Occipital lobe (tissue), 2 donors: ENCODE results near the gene MUS81. TPM values are rescaled to one million over a fixed set of nuclear protein-coding genes. Genes with fewer than 3 reads are reported as not detected.
A peak's percentile ranks its signal among the peaks of the same experiment; 100 is the strongest.
"Not testable (repeated sequence)": the region's sequence is repeated elsewhere in the genome, so short reads cannot be mapped to it uniquely, and the experiment has no call there.

Experiments
- DNase-seq: peaks from one replicate; lab custom pipeline; 2025; lab: John Stamatoyannopoulos, UW
- total RNA-seq: library from RNA; depleted of rRNA; stranded (reverse); fragments of >200 nt; gene quantifications from one replicate; pipeline ENCODE4 v1.2.3, GENCODE V29; 2014

The MUS81 gene, protein sequence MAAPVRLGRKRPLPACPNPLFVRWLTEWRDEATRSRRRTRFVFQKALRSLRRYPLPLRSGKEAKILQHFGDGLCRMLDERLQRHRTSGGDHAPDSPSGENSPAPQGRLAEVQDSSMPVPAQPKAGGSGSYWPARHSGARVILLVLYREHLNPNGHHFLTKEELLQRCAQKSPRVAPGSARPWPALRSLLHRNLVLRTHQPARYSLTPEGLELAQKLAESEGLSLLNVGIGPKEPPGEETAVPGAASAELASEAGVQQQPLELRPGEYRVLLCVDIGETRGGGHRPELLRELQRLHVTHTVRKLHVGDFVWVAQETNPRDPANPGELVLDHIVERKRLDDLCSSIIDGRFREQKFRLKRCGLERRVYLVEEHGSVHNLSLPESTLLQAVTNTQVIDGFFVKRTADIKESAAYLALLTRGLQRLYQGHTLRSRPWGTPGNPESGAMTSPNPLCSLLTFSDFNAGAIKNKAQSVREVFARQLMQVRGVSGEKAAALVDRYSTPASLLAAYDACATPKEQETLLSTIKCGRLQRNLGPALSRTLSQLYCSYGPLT
- 45.9 TPM for total RNA-seq

DNA sequence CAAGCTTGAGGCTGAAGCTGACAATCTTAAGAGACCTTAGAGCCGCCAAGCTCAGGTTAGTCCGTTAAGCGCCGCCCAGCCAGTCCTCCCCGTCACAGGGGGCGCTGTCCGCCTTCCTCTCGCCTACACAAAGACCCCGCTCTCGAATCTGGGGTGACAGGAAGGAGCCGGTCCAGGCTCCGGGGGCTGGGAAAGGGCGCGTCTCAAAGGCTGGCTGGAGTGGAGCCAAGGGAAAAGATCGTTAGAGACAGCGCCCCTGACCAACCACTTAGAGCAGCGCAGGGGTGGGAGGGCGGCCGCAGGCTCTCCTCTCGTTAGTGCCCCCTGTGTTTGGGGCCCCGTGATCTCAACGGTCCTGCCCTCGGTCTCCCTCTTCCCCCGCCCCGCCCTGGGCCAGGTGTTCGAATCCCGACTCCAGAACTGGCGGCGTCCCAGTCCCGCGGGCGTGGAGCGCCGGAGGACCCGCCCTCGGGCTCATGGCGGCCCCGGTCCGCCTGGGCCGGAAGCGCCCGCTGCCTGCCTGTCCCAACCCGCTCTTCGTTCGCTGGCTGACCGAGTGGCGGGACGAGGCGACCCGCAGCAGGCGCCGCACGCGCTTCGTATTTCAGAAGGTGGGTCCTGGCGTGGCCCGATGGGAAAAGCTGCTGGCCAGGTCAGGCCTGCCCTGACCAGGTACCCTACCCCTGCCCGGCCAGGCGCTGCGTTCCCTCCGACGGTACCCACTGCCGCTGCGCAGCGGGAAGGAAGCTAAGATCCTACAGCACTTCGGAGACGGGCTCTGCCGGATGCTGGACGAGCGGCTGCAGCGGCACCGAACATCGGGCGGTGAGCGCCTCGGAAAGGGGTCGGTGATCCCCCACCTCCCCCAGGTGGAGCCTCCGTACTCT is at the start of gene MUS81:
TSS of gene MUS81 (plus strand) at position 156 of the 887 bp plus-strand sequence. CDS start at position 477, 321 bp downstream.
- peak; percentile 91 for DNase-seq

DNA sequence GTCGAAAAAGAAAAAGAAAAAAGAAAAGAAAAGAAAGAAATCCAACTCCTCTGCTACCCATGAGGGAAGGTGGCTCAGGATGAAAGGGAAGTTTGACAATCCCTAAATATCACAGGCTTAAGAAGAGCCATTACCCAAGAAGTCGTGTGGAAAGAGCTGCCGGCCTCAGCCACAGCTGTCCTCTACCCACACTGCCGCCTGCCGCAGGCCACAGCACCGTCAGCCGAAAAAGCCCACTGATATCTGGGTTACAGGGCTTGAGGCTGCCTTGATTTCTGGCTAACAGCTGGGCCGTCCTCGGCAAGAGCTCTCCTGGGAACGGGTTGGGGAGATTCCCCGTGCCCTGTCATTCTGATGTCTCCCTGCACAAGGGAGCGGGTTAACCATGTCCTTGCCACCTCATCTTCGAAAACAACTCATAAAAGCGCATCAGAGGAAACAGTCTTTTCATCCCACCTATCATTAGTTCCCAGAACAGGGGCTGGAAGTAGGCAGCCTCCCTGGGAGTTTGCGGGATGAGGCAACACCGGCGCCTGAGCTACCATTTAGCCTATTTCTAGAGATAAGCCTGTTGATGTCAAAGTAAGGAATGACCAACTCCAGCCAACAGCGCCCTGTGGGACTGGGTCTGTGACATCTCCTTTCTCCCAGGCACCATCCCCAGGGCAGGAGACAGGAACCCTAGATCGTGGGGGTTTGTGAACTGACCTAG is 48.3 kb upstream of the MUS81 start:
- DNase-seq: no peak

DNA sequence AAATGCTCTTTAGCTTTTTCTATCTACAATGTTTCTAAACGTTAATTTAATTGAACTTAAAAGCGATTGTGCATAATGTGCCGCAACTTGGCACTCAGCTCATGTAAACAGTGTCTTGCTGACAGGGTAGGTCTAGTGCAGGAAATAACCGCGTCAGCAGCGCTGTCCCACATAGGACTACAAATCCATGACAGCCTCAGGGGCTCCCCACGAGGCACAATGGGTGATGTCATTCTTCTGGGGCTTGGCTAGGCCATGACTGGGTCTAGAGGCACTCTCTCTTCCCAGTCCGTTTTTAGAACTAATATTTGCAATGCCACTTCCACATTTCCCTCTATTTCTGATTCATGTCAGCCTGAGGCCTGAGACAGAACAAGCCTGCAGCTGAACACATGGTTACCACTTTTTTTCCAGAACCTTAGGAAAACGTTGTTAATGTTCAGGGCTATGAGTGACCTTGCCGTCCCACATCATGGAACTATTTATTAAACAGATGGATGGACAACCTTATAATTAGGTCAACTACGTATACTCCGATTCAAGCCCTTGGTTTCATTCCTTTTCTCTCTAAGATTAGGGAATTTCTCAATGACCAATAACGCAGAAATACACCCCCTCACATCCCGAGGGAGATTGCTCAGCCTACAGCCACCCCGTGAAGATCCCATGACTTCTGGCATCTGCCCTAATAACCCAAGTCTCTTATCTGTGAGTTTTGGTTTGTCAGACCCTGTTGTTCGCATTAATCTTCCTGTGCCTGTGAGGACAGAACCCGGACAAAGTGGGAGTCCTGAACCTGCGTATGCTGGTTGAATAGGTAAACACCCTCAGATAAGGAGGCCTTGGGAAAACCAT is 45.9 kb upstream of the MUS81 start:
- no peak for DNase-seq

DNA sequence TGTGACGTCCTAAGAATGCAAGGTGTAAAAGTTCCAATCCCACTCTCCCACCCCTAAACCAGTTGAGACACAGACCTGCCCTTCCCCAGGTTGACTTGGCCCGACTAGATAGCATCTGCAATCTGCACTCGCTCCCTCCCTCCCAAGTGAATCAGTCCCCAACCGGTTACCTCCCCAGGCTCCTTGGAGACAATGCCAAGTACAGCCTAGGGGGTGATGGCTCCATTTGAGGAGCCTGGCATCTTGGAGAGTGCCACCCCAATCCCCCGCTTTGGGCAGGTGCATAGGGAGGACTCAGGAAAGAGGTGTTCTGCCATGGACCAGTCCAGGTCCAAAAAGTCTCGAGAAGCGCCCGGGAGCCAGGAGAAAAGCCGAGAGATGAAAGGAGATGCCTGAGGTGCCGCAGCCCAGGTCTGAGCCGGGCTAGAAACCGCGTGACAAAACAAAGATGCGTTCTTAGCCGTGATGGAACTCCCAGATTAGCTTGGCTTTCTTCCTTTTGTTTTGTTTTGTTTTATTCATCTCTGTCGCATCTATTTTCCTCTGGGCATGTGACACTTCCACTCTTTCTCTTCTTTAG is 45.2 kb upstream of the MUS81 start:
- DNase-seq: no peak

DNA sequence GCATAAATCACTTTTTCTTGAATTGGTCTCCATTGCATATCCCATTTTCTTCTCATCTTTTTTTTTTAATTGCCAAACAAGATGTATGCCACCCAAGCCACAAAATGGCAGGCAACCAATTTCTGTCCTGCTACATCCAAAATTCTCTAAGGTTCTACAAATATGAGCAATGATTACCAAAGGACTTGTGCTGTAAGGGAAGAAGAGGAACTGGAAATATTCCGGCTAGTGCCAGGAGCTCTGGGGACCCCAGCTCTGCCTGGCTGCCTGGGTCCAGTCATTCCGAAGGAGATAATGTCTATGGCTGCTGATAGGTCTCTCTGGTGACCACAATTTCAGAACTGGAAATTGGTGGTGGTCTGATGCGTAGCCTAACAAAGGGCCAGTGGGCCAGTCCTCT is 43.5 kb upstream of the MUS81 start:
- DNase-seq: no peak

DNA sequence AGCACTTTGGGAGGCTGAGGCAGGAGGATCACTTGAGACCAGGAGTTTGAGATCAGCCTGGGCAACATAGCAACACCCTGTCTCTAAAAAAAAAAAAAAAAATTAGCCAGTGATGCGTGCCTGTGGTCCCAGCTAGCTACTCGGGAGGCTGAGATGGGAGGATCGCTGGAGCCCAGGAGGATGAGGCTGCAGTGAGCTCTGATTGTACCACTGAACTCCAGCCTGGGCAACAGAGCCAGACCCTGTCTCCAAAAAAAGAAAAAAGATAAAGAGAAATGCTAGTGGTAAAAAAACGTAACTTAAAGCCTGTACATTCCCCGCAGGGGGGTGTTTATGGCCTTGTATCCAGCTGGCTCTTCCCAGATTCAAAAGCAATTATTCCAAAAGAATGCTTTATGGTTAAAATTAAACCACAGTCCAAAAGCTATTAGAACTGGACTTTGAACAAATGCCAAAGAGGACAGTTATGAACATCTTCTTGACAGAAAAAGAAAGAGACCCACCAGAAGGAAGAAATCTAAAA is 42.9 kb upstream of the MUS81 start:
- DNase-seq: no peak

DNA sequence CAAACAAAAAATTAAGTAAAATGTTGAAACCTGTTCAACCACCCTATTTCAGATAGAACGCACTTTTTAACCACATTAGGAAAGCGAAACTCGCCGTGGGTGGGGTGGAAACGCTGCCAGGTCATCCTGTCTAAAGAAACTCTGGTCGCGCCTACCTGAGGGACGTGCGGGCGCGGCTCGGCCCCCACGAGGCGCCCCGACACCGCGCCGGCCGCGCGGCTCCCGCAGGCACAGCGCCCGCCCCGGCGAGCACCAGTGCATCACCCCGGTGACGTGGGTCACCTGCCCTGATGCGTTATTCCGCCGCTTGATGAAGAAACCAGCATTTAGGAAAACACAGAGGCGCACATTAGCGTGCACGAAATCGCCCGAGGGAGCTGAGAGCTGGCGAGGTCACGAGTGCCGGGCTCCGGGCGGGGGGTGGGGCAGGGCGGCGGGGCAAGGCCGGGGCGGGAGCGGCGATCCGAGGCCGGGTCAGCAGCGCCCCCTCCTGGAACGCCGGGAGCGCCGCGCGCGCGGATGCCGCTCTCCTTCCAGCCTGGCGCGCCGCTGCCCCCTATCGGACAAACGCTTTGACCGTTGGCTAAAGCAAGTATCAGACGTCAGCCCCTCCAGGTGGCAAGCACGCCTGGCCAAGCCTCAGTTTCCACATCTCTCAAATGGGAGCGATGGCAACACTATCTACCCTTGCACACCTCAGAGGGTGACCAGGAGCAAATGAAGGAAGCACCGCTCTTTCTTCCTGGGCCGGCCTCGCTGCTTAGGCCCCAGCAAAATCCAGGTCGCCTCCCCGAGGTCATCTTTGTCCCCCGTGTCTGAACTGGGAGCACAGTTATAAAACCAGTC is 42.2 kb upstream of the MUS81 start:
- DNase-seq: peak; percentile 86

DNA sequence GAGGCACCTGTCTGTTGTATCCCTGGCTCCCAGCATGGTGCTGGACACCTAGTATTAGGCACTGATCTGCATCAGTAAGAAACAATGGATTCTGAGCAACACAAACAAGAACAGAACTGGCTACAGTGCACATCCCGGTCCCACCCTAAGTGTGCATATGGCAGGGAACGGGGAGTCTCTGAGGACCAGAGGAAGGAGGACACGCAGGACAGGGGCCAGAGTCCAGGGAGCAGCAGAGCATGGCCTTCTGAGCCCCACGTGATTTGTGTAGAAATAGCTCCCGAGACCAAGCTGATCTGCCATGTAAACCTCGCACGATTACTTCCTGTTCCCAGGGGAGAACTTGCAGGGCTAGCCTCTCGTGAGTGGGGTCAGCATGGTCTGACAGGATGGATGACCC is 39.1 kb upstream of the MUS81 start:
- no peak for DNase-seq

DNA sequence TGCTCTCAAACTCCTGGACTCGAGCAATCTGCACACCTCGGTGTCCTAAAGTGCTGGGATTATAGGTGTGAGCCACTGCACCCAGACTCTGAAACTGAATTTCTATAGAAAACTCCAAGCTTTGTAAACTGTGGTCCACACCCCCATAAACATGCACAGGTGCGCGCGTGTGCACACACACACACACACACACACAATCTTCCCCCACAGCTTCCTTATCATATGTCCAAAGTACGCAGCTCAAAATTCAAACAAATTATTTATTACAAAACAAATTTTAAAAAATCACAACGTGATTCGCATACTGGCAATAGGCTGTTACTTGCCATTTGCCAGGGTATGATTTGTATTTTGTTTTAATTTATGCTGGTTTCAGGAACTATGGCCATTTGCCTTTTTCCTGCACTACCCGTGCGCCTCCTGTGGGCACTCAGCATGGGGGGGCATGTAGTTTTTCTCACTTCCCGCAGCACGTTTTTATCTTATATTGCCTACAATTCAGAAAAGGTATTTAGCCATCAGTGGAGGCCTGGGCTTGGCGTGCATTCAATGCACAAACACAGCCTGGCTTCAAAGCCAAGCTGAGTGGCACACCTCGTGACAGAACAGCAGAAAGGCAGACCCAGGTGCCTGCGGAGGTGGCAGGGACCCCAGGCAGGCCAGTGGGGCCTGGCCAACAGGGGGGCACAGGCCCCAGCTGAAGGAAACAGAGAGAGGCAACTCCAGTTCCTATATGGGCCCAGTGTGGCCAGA is 37.3 kb upstream of the MUS81 start:
- DNase-seq: no peak

DNA sequence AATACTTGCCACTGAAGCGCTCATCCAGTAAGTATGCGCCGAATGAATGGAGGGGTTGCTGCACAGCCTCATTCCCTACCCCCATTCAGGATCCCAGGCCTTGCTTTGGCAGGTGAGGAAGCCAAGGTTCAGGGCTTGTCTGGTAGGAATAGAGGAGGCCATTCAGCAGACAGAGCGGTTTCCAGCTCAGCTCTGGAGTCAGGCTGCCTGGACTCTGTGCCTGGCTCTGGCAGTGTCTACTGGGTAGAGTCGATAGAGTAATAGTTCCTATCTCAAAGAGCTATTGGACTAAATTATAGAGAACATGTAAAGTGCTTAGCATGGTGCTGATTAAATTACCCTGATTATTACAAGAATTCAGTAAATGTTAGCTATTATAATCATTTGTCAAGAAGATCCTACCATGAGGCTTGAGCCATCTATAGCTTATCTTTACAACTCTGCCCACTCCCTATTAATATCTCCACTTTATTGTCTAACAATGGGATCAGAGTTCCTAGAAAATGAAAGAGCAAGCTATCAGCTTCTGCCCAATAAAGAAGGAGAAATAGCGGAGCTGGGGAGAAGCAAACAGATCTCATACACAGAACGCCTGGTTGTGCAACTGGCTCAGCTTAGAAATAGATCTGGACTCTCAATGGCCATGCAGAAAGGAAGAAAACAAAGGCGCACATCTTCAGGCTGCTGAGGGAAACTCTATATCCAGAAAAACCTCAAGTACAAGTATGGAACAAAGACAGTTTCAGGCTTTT is 33.1 kb upstream of the MUS81 start:
- DNase-seq: no peak

DNA sequence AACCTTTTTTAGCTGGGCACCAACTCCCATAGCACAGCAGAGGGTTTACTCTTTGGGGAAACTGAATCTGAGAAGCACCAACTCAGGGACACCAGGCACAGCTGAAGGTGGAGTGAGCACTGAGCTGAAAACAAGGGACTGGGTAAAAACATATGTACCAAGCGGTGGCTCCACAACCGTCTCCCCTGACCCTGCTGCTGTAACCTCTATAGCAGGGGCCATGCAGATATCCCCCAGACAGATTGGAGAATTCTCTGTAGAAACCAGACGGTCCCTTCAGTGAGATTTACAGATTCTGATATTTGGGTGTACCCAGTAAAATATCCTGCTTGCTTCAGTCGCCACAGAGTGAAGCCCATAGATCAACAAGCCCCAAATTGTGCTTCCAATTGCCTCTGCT is 30.8 kb upstream of the MUS81 start:
- no peak for DNase-seq

DNA sequence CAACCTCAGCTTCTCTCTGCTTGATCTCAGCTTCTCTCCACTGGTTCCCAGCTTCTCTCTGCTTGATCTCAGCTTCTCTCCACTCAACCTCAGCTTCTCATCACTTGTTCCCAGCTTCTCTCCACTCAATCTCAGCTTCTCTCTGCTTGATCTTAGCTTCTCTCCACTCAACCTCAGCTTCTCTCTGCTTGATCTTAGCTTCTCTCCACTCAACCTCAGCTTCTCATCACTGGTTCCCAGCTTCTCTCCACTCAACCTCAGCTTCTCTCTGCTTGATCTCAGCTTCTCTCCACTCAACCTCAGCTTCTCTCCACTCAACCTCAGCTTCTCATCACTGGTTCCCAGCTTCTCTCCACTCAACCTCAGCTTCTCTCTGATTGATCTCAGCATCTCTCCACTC is 28.0 kb upstream of the MUS81 start:
- DNase-seq: not testable (repeated sequence)

DNA sequence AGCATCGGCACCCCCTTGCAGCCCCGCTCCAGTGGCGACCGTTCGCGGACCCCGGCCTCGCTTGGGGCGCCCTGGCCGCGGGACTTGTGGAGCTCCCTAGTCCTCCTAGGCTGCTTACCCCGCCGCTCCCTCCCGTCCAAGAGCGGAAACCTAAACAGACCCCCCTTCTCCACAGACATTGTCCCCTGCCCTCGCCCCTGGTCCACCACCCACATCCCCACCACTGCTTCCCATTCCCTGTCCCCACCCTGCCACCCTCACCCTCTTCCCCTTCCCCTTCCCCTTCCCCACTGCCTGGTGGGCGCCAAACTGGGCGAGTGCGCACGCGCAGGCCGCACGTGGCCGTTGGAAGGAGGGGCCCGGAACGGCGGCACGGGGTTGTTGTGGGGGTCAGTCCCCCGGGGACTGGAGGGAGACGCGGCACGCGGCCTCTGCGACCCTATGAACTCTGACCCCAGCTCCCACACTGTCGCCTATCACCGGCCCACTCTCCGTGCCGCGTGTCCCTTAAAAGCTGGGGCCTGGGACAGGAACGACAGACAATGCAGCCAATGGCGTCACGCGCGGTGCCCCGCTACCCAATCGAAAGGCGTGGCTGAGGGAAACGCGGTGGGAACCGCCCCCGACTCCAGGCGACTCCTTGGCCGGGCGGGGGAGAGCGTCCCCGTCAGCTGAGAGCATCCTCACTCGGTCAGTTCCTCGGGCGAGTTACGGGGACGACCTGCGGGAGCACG is 26.8 kb upstream of the MUS81 start, which contains the start of gene SNX32:
TSS of gene SNX32 (plus strand) at position 667 of the 734 bp plus-strand sequence. CDS start 103 bp downstream, outside the sequence.
- peak; percentile 92 for DNase-seq

DNA sequence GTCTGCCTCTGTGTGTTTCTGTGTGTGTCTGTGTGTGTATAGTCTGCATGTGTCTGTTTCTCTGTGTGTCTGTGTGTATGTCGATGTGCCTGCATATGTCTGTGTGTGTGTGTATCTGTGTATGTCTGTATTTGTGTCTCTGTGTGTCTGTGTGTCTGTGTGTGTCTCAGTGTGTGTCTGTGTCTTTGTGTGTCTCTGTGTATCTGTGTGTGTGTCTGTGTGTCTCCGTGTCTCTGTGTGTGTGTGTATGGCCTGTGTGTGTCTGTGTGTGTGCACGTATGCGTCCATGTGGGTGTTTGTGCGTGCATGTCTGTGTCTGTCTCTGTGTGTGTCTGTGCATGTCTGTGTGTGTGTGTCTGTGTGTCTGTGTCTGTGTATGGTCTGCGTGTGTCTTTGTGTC is 26.0 kb upstream of the MUS81 start:
- no peak for DNase-seq

DNA sequence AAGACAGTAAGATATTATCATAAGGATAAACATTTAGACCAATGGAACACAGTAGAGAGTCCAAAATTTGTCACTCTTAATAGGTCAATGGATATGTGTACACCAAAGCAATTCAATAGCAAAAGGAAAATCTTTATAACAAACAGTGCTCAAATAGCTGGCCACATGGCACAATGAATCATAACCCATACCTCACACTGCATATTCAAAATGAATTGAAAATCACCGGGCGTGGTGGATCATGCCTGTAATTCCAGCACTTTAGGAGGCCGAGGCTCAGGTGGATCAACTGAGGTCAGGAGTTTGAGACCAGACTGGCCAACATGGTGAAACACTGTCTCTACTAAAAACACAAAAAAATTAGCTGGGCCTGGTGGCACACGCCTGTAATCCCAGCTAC is 18.1 kb upstream of the MUS81 start:
- no peak for DNase-seq

DNA sequence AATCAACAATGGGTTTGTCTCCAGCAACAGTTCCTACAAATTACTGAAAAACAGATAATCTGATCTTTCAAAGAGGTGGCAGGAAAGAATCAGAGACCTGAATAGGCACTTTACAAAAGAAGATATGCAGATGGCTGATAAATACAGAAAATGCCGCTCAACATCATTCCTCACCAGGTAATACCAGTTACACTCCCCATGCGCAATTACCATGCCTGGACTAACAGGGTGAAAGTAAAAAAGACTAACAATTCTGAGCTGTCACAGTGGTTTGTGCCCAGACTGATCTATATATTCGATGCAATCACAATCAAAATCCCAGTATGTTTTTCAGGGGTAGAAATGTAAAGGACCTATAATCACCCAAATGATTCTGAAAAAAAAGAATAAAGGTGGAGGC is 16.4 kb upstream of the MUS81 start:
- DNase-seq: no peak
